MV-4-11 (cell line): ENCODE measurements around the gene MPPED1.

Experiments used
- DNase-seq: peaks from one replicate; lab custom pipeline; 2025; lab: John Stamatoyannopoulos, UW

The MPPED1 gene

DNA sequence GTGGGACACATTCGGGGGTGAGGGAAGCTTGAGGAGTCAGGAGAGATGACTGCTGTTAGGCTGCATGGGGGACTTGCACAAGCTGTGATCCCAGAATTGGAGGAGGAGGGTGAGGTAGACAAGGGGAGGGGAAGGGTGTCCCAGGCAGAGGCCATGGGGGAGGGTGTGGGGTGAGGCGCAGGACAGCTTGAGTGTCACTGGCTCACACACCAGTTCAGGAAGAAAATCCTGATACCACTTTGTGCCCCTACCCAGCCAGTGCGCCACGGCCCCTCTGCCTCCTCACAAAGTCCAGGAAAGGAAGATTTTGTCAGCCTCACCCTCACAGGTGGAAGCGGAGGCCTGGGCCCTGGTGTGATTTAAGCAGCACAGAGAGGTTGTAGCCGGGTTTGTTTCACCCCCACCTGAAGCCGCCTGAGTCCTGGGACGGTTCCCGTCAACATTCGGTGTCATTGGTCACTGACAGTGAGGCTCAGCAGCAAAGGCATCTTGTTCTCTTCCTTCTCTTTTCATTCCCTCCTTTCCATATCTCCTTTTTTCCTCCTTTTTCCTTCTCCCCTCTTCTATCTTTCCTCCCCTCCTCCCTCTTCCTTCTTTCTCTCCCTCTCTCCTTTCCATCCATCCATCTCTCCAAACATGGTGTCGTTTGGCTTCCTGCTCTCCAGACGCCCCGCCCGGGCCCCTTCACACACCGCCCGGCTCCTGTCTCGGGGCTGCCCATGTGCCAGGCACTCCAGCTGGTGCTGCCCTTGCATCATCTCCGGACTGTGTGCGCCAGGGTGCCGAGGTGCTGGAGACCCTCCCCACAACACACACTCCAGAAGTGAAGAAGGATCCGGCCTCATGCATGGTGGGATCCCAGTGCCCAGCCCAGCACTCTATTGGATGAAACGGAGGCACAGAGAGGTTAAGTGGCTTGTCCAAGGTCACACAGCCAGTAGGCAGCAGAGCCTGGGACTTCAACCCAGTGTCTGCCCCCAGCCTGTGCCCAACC lies 89.3 kb downstream of the MPPED1 start:
- DNase-seq: no peak

DNA sequence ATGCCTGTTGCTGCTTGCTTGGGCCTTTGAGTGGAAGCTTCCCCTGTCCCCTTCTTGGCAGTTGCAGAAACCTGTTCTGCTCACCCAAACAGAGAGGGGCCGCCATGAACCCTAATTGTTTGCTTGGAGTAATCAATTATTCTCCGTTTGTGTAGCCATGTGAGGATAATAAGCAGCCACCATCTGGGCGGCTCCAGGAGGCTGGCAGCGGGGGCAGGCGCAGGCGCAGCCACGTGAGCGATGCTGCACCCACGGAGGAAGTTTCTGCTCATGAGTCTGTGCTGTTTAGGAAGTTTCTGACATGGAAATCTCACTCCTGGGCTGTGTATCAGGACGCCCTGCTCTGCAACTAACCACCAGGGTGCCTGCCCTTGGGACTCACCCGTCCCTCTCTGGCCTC lies 90.1 kb downstream of the MPPED1 start:
- no peak for DNase-seq

DNA sequence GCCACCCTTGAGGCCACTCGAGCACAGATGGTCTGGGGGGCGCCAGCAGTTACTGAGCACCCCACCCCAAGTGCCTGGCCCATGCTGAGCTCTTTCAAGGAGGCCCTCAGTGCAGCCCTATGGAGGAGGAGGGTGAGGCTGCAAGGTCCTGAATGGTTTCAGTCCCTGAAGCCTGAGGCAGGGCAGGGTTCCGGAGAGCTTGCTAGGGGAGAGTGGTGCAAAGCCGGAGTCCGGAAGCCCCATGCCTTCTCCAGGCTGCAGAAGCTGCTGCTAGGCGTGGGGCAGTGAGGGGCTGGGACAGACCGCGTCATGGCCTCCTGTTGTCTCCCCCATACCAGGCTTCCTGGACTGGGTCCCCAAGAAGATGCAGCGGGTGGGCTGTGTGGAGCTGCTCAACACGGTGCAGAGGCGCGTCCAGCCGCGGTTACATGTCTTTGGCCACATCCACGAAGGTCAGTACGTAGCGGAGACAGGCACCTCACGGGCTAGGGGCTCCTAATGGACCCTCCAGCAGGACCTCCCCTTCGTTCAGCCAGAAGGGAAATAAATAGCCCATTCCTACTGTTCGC lies 90.6 kb downstream of the MPPED1 start:
- no peak for DNase-seq

DNA sequence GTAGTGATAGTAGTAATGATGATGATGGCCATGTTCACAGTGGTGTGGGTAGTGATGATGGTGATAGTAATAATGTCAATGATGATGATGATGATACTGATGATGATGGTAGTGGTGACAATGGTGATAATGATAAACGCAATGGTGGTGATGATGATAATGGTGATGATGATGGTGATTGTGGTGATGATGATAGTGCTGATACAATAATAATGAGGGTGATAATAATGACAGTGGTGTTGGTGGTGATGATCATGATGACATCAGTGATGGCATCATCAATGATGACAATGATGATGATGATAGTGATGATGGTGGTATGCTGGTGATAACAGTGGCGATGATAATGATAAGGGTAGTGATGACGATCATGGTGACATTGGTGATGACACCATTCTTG lies 92.3 kb downstream of the MPPED1 start:
- no peak for DNase-seq

DNA sequence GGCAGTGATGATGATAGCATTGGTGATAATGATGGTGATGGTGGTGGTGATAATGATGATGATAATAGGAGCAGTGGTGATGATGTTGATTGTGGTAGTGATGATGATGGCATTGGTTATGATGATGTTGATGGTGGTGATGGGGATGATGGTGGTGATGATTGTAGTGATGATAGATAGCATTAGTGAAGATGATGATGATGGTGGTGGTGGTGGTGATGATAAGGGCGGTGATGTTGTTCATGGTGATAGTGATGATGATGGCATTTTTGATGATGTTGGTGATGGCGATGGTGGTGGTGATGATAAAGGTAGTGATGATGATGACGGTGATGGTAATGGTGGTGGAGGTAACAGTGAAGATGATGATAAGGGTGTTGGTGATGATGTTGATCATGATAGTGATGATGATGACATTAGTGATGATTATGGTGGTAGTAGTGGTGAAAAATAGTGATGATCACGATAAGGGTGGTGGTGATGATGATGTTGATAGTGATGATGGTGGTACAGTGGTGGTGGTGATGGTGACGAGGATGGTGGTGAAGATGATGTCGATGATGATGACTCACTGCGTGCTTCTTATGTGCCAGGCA lies 93.0 kb downstream of the MPPED1 start:
- no peak for DNase-seq

DNA sequence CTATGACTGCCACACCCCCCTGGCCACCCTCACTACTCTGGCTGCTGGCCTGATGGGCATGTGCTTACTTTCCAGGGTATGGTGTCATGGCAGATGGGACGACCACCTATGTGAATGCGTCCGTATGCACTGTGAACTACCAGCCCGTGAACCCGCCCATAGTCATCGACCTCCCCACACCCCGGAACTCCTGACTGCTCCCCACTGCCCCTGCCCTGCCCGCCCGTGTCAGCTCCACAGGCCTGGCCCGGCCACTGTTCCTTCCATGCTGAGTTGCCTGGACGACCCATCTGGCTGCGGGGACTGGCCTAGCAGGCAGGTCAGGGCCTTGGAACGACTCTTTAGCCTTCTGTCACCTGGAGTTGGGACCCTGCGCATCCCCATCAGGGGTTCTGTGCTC lies 93.6 kb downstream of the MPPED1 start:
- DNase-seq: no peak

DNA sequence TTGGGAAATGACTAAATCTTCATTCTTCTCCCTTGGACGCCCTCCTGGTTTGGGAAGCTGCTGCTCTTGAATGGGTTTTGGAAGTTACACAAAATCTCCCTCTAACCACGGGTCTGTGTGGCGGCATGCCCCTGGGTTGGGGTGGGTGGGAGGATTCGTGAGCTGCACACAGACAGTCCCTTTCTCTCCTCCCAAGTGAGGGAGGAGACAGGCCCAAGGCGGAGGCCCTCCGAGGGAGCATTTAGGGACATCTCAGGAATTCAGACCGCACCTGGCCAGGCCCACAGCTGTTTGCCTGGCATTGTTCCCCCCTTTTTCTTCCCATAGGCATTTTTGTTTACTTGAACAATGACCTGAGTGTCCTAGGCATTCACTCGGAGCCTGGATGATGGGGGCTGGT lies 94.1 kb downstream of the MPPED1 start:
- no peak for DNase-seq

DNA sequence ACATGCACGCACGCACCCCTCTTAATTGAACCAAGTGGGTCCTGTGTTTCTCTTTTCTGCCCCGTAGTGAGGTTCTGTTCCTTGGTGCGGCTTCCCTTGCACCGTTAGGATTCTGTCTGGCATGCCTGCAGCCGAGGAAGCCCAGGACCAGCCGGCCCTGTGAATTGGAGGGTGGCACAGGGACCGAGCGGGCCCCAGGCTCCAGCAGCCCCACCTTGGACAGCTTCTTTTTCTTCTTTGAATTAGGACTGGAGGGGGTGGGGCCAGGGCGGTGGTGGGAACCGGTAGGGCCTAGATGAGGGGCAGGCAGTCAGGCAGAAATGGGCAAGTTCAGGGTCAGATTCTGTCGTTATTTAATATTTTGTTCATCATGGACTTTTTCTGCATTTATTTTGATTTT lies 94.7 kb downstream of the MPPED1 start:
- DNase-seq: no peak

DNA sequence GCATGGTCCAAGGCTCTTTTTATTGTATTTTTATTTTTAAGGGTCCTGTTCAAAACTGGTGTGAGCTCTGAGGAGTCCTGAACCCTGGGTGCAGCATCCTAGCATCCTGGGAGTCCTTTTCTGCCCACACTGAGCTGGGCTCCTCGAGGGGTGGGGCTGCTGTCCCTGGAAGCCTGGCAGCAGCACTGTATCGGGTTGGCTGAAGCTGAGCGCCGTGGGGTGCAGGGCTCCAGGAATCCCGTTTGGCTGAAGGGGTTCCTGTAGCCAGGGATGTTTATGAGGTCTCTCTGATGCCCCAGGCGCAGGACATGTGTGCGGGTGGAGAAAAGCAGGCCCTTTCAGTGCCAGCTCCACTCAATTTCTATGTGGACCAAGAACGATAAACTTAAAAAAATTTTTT lies 95.4 kb downstream of the MPPED1 start:
- DNase-seq: no peak

DNA sequence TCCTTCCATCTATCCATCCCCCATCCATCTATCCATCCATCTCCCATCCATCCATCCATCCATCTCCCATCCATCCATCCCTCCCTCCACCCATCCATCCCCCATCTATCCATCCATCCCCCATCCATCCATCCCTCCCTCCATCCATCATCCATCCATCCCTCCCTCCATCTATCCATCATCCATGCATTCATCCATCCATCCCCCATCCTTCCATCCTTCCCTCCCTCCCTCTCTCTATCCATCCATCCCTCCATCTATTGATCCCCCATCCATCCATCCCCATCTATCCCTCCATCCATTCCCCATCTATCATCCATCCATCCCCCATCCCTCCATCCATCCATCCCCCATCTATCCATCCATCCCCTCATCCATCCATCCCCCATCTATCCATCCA lies 96.7 kb downstream of the MPPED1 start:
- DNase-seq: no peak

DNA sequence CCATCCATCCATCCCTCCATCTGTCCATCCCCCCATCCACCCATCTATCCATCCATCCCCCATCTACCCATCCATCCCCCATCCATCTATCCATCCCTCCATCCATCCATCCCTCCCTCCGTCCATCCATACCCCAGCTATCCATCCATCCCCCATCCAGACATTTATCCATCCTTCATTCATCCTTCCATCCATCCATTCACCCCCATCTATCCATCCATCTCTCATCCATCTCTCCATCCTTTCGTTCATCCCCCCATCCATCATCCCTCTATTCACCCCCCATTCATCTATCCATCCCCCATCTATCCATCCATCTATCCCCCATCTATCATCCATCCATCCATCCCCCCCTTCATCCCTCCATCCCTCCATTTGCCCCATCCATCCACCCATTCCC lies 97.5 kb downstream of the MPPED1 start:
- DNase-seq: no peak

DNA sequence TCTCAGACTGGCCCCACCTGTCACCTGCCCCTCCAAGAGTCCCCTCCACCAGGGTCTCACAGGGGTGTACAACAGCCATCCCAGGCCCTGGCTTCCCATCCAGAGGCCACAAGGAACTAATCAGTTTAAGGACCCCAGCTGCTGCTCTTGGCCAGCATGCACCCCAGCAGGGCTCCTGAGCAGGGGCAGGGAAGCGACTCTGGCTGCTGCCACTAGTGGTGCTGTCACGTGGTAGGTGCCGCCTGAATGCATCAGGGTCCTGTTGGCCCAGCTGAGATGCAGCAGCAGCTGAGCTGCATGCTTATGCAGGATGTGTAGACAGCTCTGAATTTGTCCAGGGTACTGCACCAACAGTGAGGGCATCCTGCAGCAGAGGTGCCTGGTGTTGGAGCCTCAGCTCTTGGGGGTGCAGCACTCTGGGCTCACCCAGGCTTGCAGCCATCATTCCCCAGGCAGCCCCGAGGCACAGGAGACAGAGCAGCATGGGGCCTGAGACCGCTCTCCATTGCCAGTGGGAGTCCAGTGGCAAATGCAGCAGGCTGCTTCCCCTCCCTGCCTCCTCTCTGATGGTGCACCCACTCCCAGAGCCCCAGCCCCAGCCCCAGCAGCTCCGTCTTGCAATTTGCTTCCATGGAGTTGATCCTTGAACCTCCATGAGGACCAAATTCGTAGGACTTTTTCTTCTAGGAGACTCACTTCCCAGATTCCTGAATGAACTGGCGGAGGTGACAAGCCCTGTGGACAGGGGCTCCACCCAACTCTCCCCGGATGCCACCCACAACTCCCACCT lies 98.7 kb downstream of the MPPED1 start:
- DNase-seq: no peak

DNA sequence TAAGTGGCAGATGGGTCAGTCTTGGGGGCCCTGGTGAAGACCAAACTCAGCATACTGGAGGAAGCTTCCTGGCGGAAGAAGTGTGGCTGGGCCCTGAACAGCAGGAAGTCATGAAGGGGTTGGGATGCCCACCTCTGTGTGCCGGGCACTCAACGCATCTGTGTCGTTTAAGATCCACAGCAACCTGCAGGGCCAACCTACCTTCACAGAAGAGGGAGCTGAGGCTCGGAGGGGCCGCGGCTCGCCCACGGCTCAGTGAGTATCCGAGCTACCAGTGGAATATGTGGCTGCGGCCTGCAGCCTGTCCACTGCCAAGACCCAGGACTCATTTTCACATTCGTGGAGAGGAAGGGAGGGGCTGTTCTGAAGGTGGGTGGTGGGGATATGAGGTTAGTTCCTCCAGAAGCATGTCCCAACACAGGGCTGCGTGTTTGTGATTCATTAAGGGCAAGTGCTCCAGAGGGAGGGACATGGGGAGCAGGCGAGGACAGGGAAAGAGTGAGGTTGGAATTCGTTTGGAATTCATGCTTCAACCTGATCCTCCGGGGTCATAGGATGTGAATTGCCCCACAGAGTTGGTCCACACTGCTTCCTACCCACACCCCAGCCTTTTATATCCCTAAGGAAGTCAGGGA lies 99.6 kb downstream of the MPPED1 start:
- no peak for DNase-seq

DNA sequence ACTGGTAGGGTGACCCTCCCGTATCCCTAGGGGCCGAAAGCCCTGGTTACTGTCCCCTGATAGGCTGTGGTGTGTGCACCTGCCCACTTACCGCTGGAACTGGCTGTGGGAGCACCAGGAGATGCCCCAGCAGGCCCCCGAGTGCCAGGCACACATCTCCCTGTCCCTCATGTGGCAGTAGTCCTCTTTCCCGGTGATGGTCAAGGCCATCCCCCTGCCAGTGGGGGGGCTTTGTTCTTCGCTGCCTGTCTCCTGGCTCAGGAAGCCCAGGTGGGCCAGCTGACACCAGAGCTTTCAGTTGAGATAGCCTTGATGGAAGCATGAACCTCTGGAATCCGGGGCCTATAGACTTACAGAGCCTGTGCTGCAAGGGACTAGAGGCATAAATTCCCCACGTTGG lies 100.5 kb downstream of the MPPED1 start:
- no peak for DNase-seq

DNA sequence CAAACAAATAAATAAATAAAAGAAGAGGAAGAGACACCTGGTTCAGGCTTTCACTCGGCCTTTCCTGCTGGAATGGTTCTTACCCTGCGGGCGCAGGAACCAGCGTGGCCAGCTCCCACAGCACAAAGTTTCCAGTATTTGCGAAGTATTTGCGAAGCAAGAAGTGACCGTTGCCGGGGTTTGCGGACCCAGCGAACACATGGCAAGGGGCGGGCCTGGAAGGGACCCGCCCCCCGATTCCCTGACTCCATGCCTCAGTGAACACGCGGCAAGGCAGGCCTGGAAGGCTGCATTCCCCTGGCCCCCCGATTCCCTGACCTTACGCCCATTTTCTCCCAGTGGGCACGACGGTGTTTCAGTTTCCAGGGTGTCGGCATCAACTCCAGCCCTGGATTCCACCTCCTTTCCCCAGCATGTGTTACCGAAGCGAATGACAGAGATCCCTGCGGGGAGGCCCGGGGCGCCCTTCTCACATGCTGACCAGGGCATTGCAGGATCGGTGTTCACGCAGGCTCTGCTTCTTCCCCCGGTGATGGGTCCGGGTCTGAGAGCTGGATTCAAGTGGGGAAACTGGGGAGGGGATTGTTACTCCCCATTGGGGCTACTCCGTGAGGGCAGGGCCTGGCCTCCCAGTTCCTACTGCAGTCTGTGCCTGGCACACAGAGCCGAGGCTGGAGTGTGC lies 102.8 kb downstream of the MPPED1 start:
- DNase-seq: no peak

DNA sequence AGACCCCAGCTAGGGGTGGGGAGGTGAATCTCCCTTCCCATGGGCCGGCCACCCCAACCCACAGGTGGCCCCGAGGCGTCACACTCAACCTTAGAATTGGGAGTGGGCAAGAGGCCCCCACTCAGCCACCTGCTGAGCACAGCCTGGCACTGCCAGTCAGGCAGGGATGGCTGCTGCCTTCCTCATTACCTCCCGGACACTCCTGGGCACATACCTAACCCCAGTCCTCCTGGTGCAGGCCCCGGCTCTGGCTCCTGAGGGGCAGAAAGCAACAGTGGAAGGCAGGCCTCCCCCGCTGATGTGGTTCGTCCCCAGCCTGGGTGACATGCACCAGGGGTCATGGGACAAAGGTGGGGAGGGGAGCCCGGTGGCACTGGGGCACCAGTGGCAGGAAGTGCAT lies 103.6 kb downstream of the MPPED1 start:
- DNase-seq: no peak

DNA sequence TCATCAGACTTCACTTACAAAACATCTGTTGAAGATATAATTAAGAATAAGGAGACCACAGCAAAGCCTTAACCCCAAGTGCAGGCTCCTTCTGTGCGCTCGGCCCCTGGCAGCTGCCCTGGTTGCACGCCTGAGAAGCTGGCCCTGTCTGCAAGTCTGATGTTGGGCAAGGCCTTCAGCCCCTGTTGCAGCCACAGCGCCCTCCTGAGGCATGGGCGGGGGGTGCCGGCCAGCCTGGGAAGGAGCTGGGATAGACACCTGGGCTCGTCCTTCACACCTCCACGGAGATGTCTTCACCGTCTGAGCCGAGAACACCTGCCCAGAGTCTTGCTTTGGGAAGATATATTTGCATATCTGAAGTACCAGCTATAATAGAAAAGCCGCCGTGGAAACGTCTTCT lies 104.1 kb downstream of the MPPED1 start:
- no peak for DNase-seq

DNA sequence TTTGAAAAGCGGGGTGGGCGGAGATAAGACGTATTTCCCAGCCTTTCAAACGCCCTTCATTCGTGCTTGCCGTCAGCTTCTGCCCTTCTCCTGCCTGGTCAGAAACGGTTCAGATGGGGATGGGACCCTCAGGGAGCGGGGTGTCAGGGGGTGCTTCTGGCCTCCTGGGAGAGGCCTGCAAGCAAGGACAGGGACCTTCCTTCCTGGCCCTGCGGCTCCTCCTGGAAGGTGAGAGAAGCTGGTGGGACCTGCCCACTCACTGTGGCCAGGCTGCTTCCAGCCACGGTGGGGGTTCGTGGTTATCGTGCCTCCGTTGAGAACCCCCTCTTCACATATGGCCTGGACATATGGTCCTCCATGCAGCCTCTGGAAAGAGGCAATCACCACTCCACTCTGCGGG lies 104.6 kb downstream of the MPPED1 start:
- DNase-seq: no peak

DNA sequence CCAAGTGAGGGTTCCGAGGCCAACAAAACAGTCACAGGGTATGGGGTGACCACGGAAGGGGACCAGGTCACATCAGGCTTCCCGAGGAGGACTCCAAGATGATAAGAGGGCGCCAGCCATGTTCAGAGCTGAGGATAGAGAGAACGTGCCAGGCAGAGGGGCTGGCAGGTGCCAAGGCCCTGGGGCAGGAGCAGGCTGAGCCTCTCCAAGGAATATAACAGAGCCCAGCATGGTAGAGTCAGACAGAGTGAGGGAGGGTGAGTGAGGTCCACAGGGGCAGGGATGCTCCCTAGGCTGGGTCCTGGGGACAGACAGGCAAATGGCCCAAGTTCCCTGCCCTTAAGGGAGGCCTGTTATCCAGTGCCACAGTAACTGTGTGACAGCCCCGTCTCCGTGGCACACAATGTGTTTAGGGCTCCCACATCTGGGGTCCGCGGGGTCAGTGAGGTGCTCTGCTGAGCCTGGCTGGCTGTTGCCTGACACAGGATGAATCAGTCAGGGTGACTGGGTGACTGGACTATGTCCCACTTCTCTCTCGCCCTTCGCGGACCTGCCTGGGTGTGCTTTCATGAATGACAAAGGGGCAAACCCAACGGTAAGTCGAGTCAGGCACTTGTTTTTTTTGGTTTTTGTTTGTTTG lies 105.3 kb downstream of the MPPED1 start:
- DNase-seq: no peak

DNA sequence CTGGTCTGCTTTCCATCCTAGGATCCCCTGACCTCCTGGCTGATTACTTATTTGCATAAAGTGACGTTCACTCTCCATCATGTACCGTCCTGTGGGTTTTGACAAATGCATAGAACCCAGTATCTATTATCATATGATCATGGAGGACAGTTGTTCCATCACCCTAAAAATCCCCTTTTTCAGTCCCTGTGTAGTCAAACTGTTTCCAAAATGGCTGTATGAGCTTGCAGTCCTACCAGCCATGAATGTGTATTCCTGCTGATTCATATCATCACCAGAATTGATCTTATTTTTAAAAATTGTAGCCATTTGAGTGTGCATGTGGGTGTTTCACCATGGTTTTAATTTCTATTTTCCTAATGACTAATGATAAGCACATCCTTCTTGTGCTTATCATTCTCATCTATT lies 108.8 kb downstream of the MPPED1 start:
- DNase-seq: no peak

DNA sequence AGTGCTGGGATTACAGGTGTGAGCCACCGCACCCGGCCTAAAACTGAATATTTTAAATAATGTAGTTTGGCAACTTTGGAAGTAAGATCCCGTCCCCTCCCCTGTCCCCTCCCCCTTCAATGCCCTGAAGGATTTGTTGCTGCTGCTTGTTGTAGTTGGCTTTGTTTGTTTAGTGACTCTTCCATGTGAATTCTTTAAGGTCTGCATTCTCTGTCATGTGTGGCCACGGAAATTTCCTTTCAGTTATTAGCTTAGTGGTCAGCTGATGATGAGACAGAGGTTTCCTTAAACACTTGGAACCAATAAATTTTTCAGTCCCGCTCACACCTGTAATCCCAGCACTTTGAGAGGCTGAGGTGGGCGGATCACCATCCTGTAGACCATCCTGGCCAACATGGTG lies 109.9 kb downstream of the MPPED1 start:
- no peak for DNase-seq
